T-helper 1 cell treated with Interleukin-12 subunit alpha and Interleukin-12 subunit beta and Interleukin-4 antibody, amounts not matched to agents 30 ng/mL and 1 ng/mL, for 36 hours (primary cell): ENCODE data around the gene TMEM150C. TPM values are rescaled to one million over a fixed set of nuclear protein-coding genes. Genes with fewer than 3 reads are reported as not detected.
"Not testable (repeated sequence)": the region's sequence is repeated elsewhere in the genome, so short reads cannot be mapped to it uniquely, and the experiment has no call there.

Source experiments
- intact Hi-C: fragments of 100-400 bp; cut with micrococcal nuclease; formaldehyde crosslinking; loops from one replicate; pipeline ENCODE4 v1.15.1; 2024
- total RNA-seq: library from RNA; stranded (reverse); gene quantifications from 2 replicates; pipeline ENCODE4 v1.2.3, GENCODE V29; 2022

TMEM150C gene
- total RNA-seq, 1 donor from 2014 or later, result not detected

- intact Hi-C loops, result no loop called here
Observed at GRCh38 chr4:82569076-82569475, 7.3 kb upstream of the TMEM150C start.

GRCh38 chr4:82567444-82567843 lies 5.7 kb upstream of the TMEM150C start:
- intact Hi-C loops, result no loop called here

- intact Hi-C loops, result no loop called here
Observed at GRCh38 chr4:82562564-82562854, 721 bp upstream of the TMEM150C start.

GRCh38 chr4:82560853-82561785 lies 669 bp downstream of the TMEM150C start:
- intact Hi-C loops, result no loop called here

GRCh38 chr4:82559735-82560120 lies 2.1 kb downstream of the TMEM150C start:
- intact Hi-C loops, result no loop called here

- intact Hi-C loops, result not testable (repeated sequence)
Observed at GRCh38 chr4:82559090-82559734, 2.6 kb downstream of the TMEM150C start.

GRCh38 chr4:82555276-82555675 lies 6.5 kb downstream of the TMEM150C start:
- intact Hi-C loops, result no loop called here

- intact Hi-C loops, result no loop called here
Observed at GRCh38 chr4:82553020-82553419, 8.8 kb downstream of the TMEM150C start.

- intact Hi-C loops, result no loop called here
Observed at GRCh38 chr4:82551734-82552133, 10.1 kb downstream of the TMEM150C start.

- intact Hi-C loops, result not testable (repeated sequence)
Observed at GRCh38 chr4:82547850-82548249, 13.9 kb downstream of the TMEM150C start.

GRCh38 chr4:82543131-82543530 lies 18.7 kb downstream of the TMEM150C start:
- intact Hi-C loops, result no loop called here

- intact Hi-C loops, result no loop called here
Observed at GRCh38 chr4:82542642-82543041, 19.1 kb downstream of the TMEM150C start.

- intact Hi-C loops, result no loop called here
Observed at GRCh38 chr4:82529322-82529721, 32.5 kb downstream of the TMEM150C start.

GRCh38 chr4:82528868-82529267 lies 32.9 kb downstream of the TMEM150C start:
- intact Hi-C loops, result no loop called here

GRCh38 chr4:82528074-82528473 lies 33.7 kb downstream of the TMEM150C start:
- intact Hi-C loops, result no loop called here

GRCh38 chr4:82525307-82525911 lies 36.4 kb downstream of the TMEM150C start:
- intact Hi-C loops, result no loop called here

- intact Hi-C loops, result no loop called here
Observed at GRCh38 chr4:82524570-82525152, 37.1 kb downstream of the TMEM150C start.

GRCh38 chr4:82523179-82523578 lies 38.6 kb downstream of the TMEM150C start:
- intact Hi-C loops, result no loop called here

- intact Hi-C loops, result no loop called here
Observed at GRCh38 chr4:82522472-82522871, 39.3 kb downstream of the TMEM150C start.

- intact Hi-C loops, result no loop called here
Observed at GRCh38 chr4:82521283-82521682, 40.5 kb downstream of the TMEM150C start.

- intact Hi-C loops, result no loop called here
Observed at GRCh38 chr4:82519776-82520175, 42.0 kb downstream of the TMEM150C start.

- intact Hi-C loops, result no loop called here
Observed at GRCh38 chr4:82519072-82519471, 42.7 kb downstream of the TMEM150C start.
